Stimulated activated CD4-positive, alpha-beta T cell treated with anti-CD3 and anti-CD28 coated beads, Interleukin-12 subunit alpha, Interleukin-12 subunit beta, amount 100 ng/mL, for 24 hours (primary cell): ENCODE measurements around the gene PALM.

Source experiments
- DNase-seq, 2 experiments: peaks; one replicate each; pipeline ENCODE4 v3.0.0-alpha.2; 2020; ENCODE audit warnings: low read depth in 2 of 2

Gene PALM

DNA sequence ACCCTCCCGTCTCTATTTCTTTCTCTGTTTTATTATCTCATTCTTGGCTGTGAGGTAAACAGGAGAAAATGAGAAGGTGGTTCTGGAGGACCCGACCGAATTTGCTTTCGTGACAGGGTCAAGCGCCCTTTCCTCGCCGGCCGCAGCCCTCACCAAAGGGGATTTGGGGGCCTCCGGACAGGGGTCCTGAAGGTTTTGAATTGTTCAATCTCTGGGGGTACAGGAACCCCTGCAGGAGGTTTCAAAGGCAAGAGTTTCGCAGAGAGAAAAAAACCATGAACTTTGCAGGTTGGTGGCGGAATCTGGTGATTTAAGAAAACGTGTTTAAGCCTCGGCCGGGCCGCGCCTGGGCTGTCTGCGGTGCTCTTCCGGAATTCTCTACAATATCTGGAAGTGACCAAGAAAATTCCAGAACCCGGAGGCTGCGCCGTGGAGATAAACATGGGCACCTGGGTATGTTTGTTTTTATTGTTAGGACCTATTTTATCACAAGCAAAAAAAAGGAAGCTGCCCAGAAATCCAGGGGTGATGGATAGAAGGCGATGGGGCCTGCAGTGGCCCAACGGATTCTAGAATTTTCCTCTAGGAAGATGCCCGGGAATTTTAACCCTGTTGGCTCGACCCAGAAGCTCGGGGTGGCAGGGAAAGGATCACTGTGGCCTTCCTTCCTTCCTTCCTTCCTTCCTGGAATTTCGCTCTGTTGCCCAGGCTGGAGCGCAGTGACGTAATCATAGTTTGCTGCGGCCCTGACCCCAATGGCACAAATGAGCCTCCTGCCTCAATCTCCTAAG, 74.3 kb downstream of the PALM start:
- DNase-seq: no peak

DNA sequence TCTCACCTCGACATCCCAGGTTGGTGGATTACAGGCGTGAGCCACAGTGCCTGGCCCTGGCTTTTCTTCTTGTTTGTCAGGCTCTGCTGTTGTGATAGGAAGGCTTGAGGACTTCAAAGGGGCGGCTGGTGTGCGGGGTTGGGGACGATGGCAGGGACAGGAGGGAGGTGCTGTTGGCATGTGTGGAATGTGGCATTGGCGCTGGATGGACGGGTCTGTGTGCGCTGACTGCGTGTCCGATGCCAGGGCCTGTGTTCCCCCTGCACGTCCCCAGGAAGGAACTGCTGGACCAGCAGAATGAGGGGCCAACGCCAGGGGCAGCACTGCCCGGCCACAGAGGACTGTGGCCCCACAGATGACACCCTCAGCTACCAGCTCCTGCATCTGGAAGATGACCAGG, 75.8 kb downstream of the PALM start:
- DNase-seq: no peak

DNA sequence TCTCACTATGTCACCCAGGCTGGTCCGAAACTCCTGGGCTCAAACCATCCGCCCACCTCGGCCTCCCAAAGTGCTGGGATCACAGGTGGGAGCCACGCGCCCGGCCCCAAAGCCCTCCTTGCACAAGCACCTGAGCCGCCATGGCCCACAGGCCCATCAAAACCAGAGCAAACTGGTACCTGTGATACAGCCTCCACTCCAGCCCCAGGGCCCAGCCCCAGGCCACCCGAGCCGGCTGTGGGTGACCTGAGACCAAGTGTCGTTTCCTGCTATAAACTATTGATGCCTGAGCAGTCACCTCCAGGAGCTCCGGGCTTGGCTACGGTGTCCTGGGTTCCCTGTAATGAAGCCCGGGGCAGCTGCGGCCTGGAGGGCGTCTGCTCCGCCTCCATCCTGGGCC, 78.8 kb downstream of the PALM start:
- DNase-seq: no peak

DNA sequence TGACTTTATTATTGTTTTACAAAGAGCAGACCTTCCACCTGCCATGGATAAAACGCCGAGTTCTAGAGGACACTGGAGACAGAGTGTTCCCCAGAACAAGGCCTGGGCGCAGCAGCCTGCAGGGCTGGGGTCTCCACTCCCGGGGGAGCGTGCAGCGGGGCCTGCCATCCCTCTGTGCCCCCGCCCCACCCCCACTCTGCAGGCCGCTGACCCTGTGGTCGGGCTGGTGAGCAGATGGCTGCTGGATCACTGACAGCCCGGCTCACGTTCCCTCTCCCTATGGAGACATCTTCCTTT, 79.9 kb downstream of the PALM start:
- DNase-seq: no peak

DNA sequence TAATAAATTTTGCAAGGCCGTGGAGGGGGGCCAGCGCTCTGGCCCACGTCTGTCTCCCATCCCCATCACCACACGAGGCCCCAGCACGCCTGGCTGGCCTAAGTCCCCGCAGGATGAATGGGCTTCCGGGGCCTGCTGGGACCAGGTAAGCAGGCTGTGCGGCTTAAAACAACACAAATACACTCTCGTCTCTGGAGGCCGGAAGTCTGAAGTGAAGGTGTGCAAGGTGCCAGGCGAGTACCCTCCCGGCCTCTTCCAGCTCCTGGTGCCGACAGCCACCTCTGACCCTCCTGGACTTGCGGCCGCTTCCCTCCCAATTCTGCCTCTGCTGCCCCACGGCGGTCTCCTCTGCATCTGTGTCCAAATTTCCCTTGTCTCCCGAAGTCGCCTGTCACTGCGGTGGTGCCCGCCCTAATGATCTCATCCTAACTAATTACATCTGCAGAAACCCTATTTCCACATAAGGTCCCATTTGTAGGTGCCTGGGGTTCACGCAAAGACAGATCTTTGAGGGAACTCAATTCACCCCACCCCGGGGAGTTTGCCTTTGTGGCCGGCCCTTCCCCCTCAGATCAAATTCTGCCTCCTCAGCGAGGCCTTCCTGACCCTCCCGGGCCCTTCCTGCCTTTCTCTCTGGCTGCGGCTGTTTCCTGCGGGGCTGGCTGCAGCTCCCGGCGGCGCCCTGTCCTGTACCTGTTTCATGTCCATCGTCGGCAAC, 80.4 kb downstream of the PALM start:
- DNase-seq: no peak

DNA sequence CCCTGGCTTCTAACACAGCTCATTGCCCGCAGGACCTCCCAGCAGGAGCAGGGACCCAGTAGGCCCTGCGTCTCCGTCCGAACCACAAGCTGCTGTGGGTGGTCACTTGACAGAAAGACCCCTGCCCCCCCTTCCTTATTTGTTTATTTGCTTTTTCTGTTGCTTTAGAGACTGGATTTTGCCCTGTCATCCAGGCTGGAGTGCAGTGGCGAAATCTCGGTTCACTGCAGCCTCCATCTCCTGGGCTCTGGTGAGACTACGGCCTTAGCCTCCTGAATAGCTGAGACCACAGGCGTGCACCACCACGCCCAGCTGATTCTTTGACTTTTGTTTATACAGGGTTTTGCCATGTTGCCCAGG, 80.9 kb downstream of the PALM start:
- no peak for DNase-seq

DNA sequence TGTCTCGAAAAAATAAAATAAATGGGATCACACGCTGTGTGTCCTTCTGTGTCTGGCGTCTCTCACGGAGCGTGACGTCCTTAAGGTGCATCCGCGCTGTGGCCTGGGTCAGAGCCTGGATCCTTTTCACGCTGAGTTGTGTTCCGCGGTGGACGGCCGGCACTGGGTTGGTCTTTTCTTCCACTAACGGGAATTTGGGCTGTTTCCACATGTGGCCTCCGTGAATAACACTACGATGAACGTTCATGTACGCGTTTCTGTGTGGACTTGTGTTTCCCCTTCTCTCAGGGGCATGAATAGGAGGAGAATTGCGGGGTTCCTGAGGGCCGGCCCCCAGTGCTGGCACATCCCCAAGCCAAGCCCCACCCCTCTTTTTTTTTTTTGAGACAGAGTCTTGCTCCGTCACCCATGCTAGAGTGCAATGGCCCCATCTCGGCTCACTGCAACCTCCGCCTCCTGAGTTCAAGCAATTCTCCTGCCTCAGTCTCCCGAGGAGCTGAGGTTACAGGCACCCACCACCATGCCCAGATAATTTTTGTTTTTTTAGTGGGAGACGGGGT, 82.4 kb downstream of the PALM start:
- no peak for DNase-seq

DNA sequence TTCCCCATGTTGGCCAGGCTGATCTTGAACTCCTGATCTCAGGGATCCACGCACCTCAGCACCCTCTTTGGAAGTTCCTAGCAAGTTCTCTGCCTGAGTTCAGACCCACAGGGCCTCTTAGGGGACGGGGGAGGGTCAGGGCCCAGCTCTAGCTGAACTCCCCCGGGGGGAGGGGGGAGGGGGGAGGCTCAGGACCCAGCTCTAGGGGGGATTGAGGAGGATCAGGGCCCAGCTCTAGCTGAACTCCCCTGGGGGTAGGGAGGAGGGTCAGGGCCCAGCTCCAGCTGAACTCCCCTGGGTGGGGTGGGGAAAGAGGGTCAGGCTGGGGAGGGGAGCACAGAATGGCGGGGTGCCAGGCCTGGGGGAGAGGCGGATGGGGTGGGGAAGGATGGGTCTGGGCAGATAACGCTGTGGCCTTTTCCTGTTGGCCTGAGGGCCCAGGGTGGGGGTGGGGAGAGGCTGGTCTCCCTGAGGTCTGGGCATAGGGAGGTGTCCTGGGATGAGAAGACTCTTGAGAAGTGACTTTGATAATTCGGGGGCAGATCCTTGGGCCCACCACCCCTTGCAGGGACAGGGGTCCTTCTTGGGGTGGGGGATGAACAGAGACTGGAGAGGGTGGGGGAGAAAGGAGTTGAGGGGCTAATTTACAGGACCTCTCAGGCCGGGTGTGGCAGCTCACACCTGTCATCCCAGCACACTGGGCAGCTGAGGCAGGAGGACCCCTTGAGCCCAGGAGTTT, 83.0 kb downstream of the PALM start:
- no peak for DNase-seq

DNA sequence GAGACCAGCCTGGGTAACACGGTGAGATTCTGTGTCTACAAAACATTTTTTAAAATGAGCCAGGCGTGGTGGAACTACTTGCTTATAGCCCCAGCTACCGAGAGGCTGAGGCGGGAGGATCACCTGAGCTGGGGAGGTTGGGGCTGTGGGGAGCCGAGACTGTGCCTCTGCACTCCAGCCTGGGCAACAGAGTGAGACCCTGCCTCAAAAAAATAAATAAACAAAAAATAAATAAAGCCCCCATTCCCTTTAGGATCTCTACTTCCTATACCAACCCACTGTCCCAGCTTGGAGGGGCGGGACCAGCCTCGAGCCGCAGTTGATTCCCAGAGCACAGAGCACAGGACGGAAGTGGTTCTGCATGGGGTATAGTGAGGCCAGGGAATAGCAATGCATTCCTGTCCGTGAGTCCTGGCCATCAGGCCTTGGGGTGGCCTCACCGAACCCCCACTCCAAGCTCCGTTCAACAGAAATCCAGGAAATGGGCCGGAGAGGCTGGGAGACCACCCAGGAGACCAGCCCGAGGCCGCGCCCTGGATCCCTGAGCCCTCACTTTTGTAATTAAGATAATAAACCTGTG, 83.7 kb downstream of the PALM start:
- DNase-seq: no peak

DNA sequence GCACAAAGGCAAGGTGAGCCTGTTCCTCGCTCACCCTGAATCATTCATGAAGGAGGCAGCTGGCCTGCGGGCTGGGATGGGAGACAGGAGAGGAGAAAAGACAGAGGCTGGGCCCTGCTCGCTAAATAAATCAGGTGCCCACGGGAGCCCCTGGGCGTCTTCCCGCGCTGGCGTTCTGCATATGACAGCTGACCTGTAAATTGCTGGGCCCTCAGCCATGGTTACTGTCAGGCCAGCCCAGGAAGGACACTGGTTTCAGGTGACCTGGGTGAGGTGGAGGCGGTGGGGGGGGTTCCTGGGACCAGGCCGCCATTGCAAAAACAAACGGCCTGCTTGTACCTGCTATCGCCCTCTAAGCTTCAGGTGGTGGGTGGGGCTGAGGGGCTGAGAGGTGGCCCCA, 85.1 kb downstream of the PALM start:
- no peak for DNase-seq

DNA sequence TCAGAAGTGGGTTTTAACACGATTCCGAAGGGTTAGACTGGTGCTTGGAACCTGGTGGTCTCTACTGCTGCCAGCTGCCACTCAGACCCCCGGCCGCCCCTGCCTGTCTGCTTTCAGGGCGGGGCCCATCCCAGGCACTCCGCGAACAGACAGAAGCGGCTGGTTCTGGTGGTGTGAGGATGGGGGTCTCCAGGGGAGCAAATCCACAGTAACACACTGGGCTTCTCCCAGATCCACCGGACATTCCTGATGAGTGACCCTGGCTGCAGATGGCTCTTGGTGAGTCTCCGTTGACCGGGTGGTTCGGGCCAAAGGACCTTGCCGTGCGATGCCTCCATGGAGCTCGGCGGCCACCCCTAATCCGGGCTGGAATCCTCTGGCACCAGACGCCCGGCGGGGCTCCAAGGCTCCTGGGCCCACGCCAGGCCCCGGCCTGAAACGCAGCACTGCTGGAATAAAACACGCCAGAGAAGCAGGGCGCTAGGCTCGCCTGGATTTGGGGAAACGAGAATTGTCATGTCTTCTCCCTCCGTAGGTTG, 86.4 kb downstream of the PALM start:
- DNase-seq: no peak

DNA sequence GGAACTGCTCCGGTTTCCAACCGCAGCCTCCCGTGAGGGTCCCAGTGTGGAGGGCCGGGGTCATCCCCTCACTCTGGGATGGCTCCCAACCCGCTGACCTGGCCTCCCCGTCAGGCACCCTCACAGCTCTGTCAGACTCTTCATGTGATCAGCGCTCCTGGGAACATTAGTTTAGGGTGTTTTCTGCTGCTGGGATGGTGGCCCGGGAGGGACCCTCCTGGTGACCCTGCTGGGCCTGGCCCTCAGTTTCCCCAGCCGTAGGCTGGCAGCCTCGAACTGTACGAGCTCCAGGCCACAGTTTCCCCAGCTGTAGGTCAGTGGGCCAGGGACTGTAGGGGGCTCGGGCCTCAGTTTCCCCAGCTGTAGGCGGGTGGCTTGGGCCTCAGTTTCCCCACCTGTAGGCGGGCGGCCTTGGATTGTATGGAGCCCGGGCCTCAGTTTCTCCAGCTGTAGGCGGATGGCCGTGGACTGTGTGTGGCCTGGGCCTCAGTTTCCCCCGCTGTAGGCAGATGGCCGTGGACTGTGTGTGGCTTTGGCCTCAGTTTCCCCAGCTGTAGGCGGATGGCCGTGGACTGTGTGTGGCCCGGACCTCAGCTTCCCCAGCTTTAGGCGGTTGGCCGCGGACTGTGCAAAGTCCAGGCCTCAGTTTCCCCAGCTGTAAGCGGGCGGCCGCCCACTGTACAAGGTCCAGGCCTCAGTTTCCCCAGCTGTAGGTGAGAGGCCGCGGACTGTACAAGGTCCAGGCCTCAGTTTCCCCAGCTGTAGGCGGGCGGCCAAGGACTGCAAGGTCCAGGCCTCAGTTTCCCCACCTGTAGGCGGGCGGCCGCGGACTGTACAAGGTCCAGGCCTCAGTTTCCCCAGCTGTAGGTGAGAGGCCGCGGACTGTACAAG, 87.2 kb downstream of the PALM start:
- DNase-seq: no peak

DNA sequence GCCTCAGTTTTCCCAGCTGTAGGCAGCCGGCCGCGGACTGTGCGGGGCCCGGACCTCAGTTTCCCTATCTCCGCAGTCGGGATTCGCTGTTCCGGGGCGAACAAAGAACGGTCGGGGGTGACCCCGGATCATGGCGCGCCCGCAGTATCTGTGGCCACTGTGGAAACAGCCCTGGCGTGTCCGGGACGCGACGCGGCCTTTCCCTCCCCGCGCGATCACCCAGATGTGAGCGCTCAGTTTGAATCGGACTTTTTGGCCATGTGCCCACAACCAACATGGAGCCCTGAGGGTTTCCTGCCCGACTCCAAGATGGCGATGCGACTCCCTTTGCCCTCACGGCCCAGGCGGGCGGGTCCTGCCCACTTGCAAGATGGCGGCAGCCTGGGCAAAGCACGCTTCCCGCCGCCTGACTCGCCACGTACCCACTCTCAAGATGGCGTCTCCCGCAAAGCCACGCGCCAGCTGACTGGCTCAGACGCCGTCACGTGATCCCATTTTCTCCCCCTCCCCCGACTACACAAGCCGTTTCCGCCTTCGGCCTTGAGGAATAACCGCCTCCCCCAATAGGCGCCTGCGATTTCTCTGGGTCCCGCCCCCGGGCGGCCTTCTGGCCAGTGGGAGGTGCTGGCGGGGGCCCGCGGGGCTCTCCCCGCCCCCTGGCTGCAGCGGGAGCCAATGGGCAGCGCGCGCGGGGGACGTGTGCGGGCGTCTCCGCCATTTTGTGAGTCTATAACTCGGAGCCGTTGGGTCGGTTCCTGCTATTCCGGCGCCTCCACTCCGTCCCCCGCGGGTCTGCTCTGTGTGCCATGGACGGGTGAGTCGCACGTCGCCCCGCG, 88.2 kb downstream of the PALM start, which contains the start of gene PTBP1:
Gene PTBP1, plus strand, starts transcription at position 761 of the 836 bp plus-strand sequence. Its CDS starts 46 bp downstream, at position 807.
- peak; percentile 98 to 99 for DNase-seq
